H1 (cell line): ENCODE results near the gene KLC4.

Experiments used
- ATF3 ChIP-seq: IDR thresholded peaks from 2 replicates; pipeline ENCODE4 v1.6.1; 2011; ENCODE audit warnings: low read depth, mild to moderate bottlenecking, low read length; ENCODE audit not compliant: insufficient read depth
- CEBPB ChIP-seq: IDR thresholded peaks from 2 replicates; pipeline ENCODE4 v1.6.1; 2012; ENCODE audit warnings: low read depth, low read length
- CHD1 ChIP-seq: IDR thresholded peaks from 2 replicates; pipeline ENCODE4 v1.6.1; 2012; ENCODE audit warnings: low read depth, low read length, improper control_type of control experiment
- CTCF ChIP-seq, 3 experiments: IDR thresholded peaks; 1 replicate in 2 of 3; 2 replicates in 1 of 3; pipeline versions ENCODE4 v1.5.1 to v1.6.1; 2011; ENCODE audit warnings: low read length in 3 of 3, mild to moderate bottlenecking in 3 of 3, inconsistent platforms in 2 of 3, low read depth in 1 of 3, moderate library complexity in 1 of 3; ENCODE audit not compliant: insufficient read depth in 1 of 3; ENCODE audit errors: control extremely low read depth in 1 of 3
- HDAC6 ChIP-seq: IDR thresholded peaks from one replicate; pipeline ENCODE4 v1.7.1; 2012; ENCODE audit warnings: low read depth, mild to moderate bottlenecking, inconsistent platforms, low read length, moderate library complexity
- JUND ChIP-seq: IDR thresholded peaks from 2 replicates; pipeline ENCODE4 v1.6.1; 2011; ENCODE audit warnings: mild to moderate bottlenecking, improper control_type of control experiment, low read length
- POLR2A ChIP-seq, 2 experiments: IDR thresholded peaks; 1 replicate in 1 of 2; 2 replicates in 1 of 2; pipeline ENCODE4 v1.6.1; 2011; ENCODE audit warnings: low read depth in 2 of 2, low read length in 2 of 2, mild to moderate bottlenecking in 2 of 2; ENCODE audit errors: control extremely low read depth in 1 of 2
- SIN3A ChIP-seq, 2 experiments: IDR thresholded peaks in 1 of 2; conservative IDR thresholded peaks in 1 of 2; 2 replicates each; pipeline ENCODE4 v1.6.1; 2011 to 2012; ENCODE audit warnings: low read length in 2 of 2, improper control_type of control experiment in 1 of 2, low read depth in 1 of 2, mild to moderate bottlenecking in 1 of 2
- SP1 ChIP-seq: IDR thresholded peaks from 2 replicates; pipeline ENCODE4 v1.6.1; 2011; ENCODE audit warnings: low read depth, low read length
- SRF ChIP-seq: IDR thresholded peaks from 2 replicates; pipeline ENCODE4 v1.6.1; 2011; ENCODE audit warnings: mild to moderate bottlenecking, low read depth, low read length, moderate library complexity
- USF2 ChIP-seq: IDR thresholded peaks from 2 replicates; pipeline ENCODE4 v1.6.1; 2011; ENCODE audit warnings: low read length, improper control_type of control experiment
- YY1 ChIP-seq: IDR thresholded peaks from 2 replicates; pipeline ENCODE4 v1.6.1; 2011; ENCODE audit warnings: low read depth, mild to moderate bottlenecking, low read length

- no peak for TF ChIP-seq SP1
- TF ChIP-seq CTCF (IDR thresholded peaks at IDR 0.05; ENCODE audit: control extremely low read depth in 1 of 3, insufficient read depth in 1 of 3, low read depth in 1 of 3, low read length in 3 of 3), result no peak
- no peak for TF ChIP-seq HDAC6
- no peak for TF ChIP-seq POLR2A (IDR thresholded peaks at IDR 0.05; ENCODE audit: control extremely low read depth in 1 of 2, low read depth in 2 of 2, low read length in 2 of 2)
- no peak for TF ChIP-seq SRF
- no peak for TF ChIP-seq SIN3A (conservative IDR thresholded peaks at IDR 0.05 in 1 of 2, IDR thresholded peaks at IDR 0.05 in 1 of 2; ENCODE audit: low read depth in 1 of 2, low read length in 2 of 2)
- TF ChIP-seq YY1, result no peak
- TF ChIP-seq CHD1, result no peak
- no peak for TF ChIP-seq ATF3
- TF ChIP-seq JUND, result no peak
- TF ChIP-seq USF2, result no peak
- no peak for TF ChIP-seq CEBPB
Observed at GRCh38 chr6:43024436-43024835, 35.0 kb upstream of the KLC4 start.
